Fibroblast of skin of right biceps (primary cell): ENCODE measurements around the gene BBS1.
A peak's percentile ranks its signal among the peaks of the same experiment; 100 is the strongest.

Experiments
- DNase-seq: peaks from one replicate; pipeline ENCODE4 v3.0.0-alpha.2; 2013

Gene BBS1

DNA sequence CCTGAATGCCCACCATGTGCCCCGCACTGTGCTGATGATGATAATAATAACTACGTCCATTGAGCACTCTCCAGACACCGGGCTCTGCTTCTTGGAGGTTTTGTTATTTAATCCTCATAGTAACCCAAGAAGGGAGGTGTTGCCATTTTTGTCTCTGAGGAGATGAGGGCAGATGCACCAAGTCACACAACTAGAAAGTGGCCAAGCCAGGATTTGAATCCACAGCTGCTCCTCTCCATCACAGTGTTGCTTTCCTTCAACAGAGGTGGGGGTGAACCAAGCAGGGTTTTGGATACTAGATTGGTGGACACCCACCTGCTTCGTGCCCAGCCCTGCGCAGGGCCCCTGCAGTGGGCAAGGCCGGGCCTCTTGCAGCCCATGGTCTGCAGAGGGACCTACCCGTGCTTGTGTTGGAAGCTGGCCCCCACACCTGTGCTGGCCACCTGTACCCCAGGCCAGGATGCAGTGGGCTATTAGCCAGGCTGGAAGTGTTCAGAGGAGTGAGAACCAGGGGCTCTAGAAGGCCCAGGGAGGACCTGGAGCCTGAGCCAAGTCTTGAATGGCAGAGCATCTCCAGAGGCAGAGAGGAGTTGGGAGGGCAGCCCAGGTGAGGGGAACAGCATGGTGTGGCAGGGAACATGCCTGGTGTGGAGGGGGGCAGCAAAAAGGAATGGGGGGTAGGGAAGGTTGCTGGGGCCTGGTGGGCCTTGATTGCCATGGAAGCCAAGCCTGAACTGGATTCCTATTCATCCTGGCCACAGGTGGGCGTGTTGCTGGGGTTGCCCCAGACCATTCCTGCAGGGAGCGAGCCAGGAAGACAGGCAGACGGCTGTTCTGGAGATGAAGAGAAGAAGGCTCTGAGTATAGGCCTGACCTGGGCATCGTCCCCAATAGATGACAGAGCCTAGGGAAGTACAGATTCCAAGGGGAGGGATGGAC is 32.9 kb upstream of the BBS1 start:
- DNase-seq, result no peak

DNA sequence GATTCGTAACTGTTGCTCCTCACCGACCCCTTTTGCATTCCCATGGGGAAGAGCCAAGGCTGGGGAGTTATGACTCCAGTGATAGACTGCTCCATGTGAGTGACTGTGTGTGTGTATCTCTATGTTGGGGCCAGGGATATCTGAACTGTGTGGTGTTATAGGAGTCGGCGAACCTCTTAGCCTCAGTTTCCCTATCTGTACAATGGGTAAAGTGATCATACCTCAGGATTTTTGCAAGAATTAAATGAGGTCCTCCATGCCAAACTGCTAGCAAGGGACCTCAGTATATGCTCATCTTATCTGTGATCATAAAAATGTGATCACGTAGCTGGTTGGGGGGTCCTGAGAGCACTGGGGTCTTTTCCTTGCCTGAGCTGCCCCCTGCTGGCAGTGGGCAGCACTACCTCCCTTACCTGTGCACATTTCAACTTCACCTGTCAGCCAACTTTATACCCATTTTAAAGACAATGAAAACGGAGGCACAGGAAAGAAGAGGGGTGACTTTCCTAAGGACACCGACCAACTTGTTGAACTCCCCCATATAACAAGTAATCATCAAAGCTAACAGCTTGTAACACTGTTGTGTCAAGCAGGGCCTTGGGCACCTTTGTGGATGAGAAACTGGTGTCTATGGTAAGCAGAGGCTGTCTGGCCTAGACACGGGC is 31.6 kb upstream of the BBS1 start:
- DNase-seq, result peak; percentile 18

DNA sequence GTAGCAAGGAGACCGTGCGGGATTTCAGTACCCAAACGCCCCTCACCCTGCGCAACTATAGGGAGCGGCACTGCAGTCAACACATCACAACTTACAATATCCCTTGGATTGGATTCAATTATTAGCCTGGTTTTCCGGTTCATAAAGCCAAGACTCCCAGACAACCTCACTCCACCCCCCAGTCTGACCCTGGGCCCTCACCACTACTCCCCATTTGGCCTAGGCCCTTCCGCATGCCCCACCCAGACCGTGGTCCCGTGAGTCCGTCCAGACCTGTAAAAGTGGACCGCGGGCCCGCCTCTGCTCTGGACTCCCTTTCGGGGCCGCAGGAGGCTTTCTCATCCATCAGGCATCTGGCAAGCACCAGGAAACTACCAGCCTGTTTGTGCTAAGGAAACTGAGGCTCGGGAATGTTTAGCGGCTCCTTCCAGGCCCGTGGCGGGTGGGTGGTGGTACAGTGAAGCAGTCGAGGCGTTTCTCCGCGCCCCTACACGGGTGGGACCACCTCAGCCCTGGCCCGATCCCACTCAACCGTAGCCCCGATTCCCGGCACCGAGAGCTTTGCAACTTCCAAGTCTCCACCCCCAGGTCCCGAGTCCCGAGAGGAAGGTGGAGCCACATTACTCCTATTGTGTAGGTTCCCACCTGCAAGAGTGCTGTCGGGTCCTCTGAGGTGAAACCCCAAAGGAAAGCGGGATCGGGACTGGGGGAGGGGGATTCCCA is 30.9 kb upstream of the BBS1 start:
- DNase-seq, result peak; percentile 26

DNA sequence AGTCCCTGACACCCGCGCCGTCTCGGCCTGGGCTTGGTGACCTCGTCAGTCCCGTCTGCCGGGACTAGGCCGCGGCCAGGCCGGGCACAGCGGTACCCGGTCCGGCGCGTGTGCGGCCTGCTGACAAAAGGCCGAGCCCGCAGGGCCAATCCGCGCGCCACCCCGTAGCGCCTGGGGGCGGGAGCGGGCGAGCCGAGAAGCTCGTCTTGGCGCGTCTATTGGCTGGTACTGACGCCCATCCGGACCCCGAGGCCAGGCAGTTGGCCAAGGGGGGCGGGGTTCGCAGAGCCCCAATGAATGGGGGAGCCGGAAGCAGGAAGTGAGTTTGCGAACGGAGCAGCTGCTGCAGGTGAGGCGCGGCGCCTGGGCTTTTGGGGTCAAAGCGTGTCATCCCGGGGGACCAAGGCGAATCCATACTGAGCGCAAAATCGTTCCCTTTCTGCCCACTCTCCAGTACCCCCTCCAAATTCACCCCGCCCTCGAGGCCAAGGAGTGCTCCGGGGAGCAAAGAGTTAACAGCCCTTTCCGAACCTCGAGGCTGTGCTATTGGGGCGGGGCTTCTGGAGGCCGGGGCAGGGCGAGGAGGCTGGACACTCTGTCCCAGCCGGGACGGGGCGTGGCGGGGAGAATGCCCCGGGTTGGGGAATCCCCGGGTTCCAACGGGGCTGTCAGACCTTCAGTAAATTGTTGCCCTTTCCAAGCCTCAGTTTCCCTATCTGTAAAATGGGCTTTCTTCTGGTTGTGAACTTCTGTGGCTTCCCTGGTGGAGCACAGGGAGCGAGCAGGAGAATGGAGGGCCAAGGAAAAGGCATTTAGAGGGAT is 30.1 kb upstream of the BBS1 start, which contains the start of gene DPP3:
Gene DPP3, plus strand, starts transcription at position 318 of the 822 bp plus-strand sequence. CDS start 1,767 bp downstream, outside the sequence.
- DNase-seq, result peak; percentile 96

DNA sequence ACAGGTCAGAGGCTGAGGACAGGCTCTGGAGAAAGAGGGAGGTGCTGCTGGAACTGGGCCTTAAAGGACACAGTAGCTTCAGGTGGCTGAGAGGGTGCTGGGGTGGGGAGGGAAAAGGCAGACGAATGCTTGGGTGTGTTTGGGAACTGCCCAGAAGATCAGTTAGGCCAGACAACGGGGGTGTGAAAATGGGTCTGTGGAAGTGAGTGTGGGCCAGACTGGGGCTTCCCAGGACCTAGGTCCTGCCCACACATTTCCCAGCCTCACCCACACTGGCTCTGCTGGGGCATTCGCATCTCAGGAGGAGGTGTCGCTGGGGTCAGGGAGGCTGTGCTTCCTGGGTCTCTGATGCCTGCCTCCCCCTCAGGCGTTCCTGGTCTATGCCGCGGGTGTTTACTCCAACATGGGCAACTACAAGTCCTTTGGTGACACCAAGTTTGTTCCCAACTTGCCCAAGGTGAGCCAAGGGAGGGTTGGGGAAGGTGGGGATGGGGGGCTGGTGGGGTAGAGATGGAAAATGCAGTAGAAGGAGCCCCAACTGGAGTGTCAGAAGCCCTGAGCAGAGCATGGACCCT is 25.5 kb upstream of the BBS1 start:
- DNase-seq, result no peak

DNA sequence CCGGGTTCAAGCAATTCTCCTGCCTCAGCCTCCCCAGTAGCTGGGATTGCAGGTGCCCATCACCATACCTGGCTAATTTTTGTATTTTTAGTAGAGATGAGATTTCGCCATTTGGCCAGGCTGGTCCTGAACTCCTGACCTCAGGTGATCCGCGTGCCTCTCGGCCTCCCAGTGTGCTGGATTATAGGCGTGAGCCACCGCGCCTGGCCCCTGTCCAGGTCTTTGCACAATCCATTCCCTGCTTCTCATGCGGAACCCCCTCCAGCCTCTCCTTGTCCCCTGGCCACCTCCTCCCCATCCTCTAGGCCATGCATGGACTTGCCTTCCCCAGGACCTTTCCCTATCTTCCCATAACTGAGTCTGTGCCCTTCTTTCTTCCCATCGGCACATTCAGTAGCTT is 21.5 kb upstream of the BBS1 start:
- no peak for DNase-seq

DNA sequence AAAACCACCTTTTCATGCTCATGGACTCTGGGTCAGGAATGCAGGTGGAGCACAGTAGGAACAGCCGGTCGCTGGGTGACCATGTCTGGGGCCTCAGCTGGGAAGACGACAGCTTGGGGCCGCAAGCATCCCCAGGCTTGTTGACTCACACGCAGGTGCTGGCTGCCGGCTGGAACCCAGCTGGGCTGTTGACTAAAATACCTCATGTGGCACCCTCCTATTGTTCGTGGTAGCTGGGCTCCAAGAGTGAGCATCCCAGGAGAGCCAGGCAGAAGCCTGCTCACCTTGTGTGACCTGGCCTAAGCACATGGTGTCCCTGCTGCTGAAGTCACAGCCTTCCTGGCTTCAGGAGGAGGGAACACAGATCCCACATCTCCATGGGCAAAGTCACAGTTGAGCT is 20.8 kb upstream of the BBS1 start:
- no peak for DNase-seq

DNA sequence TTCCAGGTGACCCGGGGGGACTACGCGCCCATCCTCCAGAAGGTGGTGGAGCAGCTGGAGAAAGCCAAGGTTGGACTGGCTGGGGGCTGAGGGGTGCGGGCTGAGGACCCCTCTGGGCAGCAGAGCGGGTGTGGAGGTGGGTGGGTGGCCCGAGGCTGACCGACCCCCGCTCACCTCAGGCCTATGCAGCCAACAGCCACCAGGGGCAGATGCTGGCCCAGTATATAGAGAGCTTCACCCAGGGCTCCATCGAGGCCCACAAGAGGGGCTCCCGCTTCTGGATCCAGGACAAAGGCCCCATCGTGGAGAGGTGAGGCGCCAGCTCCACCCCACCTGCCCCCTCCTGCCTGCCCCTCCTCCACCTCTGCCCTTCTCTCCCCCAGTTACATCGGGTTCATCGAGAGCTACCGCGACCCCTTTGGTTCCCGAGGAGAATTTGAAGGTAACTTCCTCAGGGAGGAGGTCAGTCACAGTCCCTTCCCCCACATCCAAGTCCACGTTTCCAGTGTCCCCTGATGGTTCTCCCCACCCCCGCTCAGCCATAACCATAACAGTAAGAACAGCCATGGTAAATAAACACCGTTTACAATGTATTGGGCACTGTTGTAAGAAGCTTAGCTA is 19.0 kb upstream of the BBS1 start:
- DNase-seq, result no peak

DNA sequence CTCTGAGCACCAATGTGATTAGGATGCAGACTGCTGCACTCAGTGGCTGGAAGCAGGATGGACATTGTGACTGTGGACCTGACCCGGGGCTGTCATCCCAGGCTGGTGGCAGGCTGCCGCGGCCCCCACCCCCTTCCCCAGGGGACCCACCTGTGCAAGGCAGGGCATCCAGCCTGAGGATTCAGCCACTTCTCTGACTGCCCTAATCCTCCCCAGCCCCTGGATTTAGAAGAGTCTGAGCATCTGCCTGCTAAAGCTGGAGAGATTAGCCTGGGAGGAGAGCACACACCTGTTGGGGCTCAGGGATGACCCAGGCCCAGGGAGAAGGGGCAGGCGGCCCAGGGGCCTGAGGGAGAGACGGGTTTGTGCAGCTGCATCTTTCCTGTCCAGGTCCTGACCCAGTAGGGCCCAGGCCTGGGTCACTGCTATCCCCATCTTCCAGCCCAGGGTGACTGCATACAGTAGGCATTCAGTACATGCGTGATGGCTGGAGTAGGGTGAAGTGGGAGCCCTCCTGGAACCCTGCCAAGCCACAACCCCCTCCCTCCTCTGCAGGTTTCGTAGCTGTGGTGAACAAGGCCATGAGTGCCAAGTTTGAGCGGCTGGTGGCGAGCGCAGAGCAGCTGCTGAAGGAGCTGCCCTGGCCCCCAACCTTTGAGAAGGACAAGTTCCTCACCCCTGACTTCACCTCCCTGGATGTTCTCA is 18.1 kb upstream of the BBS1 start:
- DNase-seq, result no peak

DNA sequence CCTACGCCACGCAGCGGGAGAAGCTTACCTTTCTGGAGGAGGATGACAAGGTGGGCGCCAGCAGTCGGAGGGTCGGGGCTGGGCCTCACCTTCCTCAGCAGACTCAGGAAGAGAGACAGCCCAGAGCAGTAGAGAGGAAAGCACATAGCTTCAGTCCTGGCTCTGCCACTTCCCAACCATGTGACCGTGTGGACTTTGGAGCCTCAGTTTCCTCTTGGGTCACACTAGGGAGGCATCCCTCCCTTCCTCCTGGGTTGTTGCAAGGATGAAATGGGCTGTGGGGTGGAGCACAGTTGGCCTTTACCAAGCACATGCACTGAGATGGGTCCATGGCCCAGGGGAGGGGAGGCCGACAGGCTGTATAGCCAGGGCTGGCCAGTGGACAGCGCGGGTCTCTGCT is 17.3 kb upstream of the BBS1 start:
- DNase-seq, result no peak

DNA sequence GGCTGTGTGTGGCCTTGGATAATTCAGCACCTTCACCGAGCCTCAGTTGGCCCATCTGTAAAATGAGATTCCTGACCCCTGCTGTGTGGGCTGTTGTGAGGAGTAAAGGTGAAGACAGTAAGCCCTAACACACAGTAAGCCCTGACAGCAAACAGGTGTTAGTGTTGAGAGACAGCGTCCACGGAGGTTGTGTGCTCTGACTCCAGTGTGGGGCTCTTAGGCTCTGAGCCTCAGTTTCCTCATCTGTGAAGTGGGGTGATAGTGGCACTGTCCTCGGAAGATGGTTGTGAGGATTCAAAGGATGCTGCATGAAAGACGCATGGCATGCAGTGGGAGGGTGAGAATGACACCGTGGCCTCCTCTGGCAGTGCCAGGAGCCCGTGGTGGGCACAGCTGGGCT is 16.0 kb upstream of the BBS1 start:
- no peak for DNase-seq

DNA sequence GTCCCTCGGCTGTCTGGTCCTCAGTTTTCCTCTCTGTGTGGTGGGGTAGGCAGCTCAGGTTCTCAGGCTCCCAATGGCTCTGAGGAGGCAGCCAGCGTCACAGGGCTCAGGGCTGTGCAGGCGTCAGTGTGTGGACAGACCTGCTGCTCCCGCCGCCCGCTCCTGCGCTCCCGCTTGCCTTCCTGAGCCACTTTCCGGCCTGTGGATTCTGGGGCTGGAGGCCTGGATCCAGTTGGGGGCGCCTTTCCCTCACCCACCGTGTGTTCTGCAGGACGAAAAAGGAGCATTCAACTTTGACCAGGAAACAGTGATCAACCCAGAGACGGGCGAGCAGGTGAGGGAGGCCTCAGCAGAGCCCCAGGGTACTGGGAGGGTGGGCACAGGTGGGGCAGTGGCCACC is 15.5 kb upstream of the BBS1 start:
- DNase-seq, result no peak

DNA sequence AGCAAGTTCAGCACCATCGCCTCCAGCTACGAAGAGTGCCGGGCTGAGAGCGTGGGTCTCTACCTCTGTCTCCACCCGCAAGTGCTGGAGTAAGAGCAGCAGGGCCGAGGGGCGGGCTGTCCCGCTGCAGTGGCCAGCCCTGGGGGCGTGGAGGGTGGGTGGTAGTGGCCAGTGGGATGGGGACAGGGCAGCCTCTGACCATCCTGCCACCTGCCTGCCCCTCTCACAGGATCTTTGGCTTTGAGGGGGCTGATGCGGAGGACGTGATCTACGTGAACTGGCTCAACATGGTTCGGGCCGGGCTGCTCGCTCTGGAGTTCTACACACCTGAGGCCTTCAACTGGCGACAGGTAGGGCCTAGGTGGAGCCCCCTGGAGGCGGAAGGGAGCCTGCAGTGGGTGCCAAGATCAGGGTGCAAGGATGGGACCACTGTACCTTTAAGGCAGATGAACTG is 15.0 kb upstream of the BBS1 start:
- DNase-seq, result no peak

DNA sequence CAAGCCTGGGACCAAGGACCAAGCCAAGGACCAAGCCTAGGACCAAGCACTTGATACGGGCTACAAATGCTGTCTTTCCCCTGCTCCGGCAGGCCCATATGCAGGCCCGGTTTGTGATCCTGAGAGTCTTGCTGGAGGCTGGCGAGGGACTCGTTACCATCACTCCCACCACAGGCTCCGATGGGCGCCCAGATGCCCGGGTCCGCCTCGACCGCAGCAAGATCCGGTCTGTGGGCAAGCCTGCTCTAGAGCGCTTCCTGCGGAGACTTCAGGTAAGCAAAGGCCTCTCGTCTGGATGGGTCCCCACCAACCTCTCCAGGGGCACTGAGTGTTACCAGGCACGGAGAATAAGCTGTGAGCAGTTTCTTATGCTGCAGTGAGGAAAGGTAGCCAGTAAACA is 13.2 kb upstream of the BBS1 start:
- no peak for DNase-seq

DNA sequence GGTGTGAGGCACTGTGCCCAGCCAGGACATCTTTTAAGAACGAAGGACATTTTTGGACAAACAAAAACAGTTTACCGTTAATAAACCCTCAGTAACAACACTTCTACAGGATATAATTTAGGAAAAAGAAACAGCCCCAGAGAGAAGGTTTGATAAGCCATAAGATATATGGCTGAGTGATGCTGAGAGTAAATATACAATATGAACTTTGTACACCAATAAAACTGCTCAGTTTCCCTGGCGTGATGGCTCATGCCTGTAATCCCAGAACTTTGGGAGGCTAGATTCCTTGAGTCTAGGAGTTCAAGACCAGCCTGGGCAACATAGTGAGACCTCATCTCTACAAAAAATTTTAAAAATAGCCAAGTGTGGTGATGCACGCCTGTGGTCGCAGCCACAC is 11.9 kb upstream of the BBS1 start:
- no peak for DNase-seq

DNA sequence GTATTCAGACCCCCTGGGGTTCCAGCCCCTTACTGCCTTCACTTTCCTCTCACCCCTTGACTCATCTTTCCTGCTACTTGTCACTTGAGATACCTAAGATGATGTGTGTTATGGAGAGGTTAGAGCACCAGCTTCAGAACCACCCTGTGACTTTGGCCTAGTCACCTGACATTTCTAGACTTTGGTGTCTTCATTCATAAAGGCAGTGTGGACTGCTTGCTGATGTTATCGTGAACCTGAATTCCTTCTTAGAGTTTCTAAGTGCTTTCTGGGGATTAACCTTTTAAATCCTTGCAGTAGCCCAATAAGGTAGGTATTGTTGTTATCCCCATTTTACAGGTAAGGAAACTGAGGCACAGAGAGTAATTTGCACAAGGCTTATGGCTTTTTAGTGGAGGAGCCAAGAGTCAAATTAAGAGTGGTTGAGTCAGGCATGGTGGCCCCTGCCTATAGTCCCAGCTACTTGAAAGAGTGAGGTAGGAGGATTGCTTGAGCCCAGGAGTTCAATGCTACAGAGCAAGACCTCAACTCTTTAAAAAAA is 5.1 kb upstream of the BBS1 start:
- no peak for DNase-seq

DNA sequence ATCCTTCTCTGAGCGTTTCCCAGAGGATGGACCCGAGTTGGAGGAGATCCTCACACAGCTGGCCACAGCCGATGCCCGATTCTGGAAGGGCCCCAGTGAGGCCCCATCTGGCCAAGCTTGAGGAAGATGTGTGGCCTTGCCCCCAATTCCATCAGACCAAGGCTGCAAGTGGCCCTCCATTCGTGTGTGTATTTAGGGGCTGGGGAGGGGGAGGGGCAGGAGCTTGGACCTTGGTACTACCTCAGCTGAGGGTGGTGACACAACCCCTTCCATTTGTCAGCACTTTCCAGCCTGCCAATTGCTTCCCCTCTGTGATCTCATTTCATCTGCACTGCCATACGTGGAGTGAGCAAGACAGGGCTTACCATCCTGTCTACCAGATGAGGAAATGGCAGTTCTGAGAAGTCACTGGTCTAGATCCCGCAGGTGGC is 1.3 kb upstream of the BBS1 start:
- no peak for DNase-seq

DNA sequence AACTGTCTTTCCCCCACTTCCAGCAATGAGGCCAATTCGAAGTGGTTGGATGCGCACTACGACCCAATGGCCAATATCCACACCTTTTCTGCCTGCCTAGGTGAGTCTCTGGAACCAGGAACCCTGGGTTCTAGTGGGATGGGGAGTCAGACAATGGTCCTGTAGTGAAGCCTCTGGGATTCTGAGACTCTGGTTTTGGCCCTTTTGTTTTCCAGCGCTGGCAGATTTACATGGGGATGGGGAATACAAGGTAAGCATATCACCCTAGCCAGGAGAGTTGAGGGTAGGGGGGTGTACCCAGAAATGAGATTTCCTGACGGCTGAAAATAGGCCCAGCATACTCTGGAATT is 530 bp downstream of the BBS1 start:
- no peak for DNase-seq

DNA sequence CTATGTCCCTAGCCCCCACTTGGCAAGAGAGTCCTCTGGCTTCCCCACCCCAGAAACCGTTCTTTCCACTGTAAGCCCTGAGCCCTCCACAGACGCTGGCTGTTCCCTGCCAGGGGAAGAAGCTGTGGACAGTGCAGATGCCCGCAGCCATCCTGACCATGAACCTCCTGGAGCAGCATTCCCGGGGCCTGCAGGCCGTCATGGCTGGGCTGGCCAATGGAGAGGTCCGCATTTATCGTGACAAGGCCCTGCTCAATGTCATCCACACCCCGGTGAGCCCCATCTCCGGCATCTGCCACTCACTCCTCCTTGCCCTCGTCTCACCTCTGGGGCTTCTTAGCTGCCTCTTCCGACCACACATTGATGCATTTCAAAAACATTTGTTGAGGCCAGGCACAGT is 13.2 kb downstream of the BBS1 start:
- DNase-seq, result no peak

DNA sequence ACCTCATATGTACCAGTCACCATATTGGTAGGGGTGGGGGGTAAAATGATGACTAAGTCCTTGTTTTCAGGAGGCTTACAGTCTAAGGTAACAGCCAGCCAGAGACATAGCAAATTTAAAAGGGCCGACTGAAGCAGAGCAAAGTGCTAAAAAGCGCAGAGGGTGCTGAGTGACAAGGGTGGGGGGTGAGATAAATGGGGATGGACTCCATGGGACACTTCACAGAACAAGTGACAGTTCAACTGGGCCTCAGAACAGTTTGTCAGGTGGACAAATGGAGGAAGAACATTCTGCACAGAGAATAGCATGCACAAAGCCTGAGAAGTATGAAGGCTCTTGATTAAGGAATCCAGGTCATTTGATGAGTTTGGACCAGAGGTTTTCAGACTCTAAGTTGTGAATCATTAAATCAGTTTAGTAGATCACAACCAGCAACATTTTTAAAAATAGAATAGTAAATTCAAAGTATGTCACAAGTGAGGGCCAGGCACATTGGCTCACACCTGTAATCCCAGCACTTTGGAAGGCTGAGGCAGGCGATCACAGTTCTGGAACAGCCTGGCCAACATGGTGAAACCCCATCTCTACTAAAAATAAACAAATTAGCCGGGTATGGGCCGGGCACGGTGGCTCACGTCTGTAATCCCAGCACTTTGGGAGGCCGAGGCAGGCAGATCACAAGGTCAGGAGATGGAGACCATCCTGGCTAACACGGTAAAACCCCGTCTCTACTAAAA is 14.0 kb downstream of the BBS1 start:
- DNase-seq, result no peak
